ENCODE data around the gene OR2AG2. TPM values are rescaled to one million over a fixed set of nuclear protein-coding genes. Genes with fewer than 3 reads are reported as not detected.

Gene OR2AG2
- total and polyA plus RNA-seq, 9 of the 15 experiments (the other 6 are each of a cell fraction or from before 2014, with no cell fraction given), result 0.15 to 0.91 (median 0.55) TPM

DNA sequence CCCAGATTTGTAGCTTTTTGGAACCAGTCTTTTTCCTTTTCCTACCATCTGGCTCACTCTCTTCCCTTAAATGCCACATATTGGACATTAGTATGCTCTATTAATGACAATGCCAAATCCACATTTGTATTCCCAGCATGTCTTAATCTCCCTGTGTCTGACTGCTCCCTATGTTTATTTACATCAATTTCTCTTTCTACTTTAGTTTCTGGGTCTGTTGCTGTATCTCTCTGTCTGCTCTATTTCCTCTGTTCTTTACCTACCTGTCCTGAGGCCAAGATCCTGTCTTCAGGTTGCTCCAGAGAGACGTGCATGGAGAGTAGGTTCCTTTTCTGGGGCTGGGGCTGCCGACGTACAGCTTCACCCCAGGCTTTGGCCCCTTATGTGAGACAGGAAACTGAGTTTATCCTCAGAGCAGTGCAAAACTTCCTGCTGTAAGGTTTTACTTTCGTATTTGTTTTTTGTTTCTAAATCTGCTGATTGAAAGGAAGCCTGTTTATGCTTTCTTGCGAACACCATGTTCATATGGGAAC lies 25.6 kb downstream of the OR2AG2 start:
- ChIA-PET POLR2A (interaction anchor here (0.7 to 2.1 kb wide), 4 partner anchors 9 to 122 kb away, joined by 3 to 10 read pairs (median 6); no protein-coding TSS in a partner anchor), CTCF (ENCODE audit: low intra/inter-chr PET ratio) (no interaction called here)
- peak overlapping the region in 1 of 2 experiments; percentile 48; a peak in 2 of 4 replicates for H3K9ac ChIP-seq (ENCODE audit: insufficient read depth in 1 of 2, low read depth in 2 of 2, low read length in 2 of 2)
- no peaks in the 10 kb centered on the region for H3K27me3 ChIP-seq (ENCODE audit: control insufficient read depth in 2 of 2, insufficient read depth in 2 of 2, low read length in 2 of 2)
- peaks cover 0 to 50% of the 10 kb centered on the region in 2 experiments for H3K4me1 ChIP-seq (replicated peaks in 1 of 2; ENCODE audit: control insufficient read depth in 2 of 2, insufficient read depth in 2 of 2, low read length in 2 of 2)
- intact Hi-C loops (cut with micrococcal nuclease), result no loop called here
- no TSS peak for BruUV-seq (replicated peaks)
- 43% methylated on average over 5 of the region's 5 CpGs for WGBS (ENCODE audit: insufficient coverage, low coverage, missing lambda C conversion rate)
- H3K36me3 ChIP-seq (ENCODE audit: control insufficient read depth, insufficient read depth, low read length), result no peaks in the 10 kb centered on the region
- 0 out of 2 replicates have a peak, but pooled peaks cover 3% of the 10 kb centered on the region for H3K9me3 ChIP-seq (replicated peaks; ENCODE audit: control insufficient read depth, insufficient read depth, low read depth, low read length)
- H2AFZ ChIP-seq (ENCODE audit: low read depth, low read length), result peak overlapping the region; percentile 82
- no peaks in the 10 kb centered on the region for H3K79me2 ChIP-seq (ENCODE audit: control insufficient read depth, insufficient read depth, low read length)
- no peak for FAIRE-seq
- no peaks in the 10 kb centered on the region for H3K9me1 ChIP-seq (ENCODE audit: control insufficient read depth, insufficient read depth, low read length)
- peak overlapping the region; percentile 53 for H3K4me2 ChIP-seq (ENCODE audit: insufficient read depth, low read length)
- H3K27ac ChIP-seq (ENCODE audit: extremely low read depth, low read depth, low read length), result peak overlapping the region; percentile 72
- DNase-seq (ENCODE audit: extremely low read depth in 1 of 4, low spot score in 3 of 4), result no peak
- H3K4me3 ChIP-seq, result no peak overlapping the region
- H4K20me1 ChIP-seq (replicated peaks; ENCODE audit: control insufficient read depth, insufficient read depth, low read length), result no peaks in the 10 kb centered on the region
- in situ Hi-C loops (cut with MboI), result no loop called here
- peak; percentile 49 for ATAC-seq
- no peak for TF ChIP-seq DNMT1 (IDR thresholded peaks at IDR 0.05)
- TF ChIP-seq ETV5 (CRISPR knock-in tag; IDR thresholded peaks at IDR 0.05; ENCODE audit: low read depth), result 0 out of 2 replicates have a peak, but pooled peaks have one; percentile 23
- TF ChIP-seq GABPA (tag; conservative IDR thresholded peaks at IDR 0.05; ENCODE audit: low read depth), result peak; percentile 9; the same call in 1 of the 2 replicates
- peak; percentile 28 for TF ChIP-seq ETV1 (tag; conservative IDR thresholded peaks at IDR 0.05; ENCODE audit: low read depth)
- TF ChIP-seq PML (IDR thresholded peaks at IDR 0.05; ENCODE audit: low read length), result no peak
- TF ChIP-seq ZNF395 (CRISPR knock-in tag; IDR thresholded peaks at IDR 0.05), result peak; percentile 59; the same call in 1 of the 2 replicates
- no peak for TF ChIP-seq CSDE1 (IDR thresholded peaks at IDR 0.05)
- TF ChIP-seq ZNF740 (CRISPR knock-in tag; IDR thresholded peaks at IDR 0.05), result no peak
- TF ChIP-seq ZNF740 (tag; IDR thresholded peaks at IDR 0.05), result 0 out of 4 replicates have a peak, but pooled peaks of 1 of the 2 experiments have one; percentile 3
- no peak for TF ChIP-seq ZNF408 (CRISPR knock-in tag; IDR thresholded peaks at IDR 0.05; ENCODE audit: low read depth)
- TF ChIP-seq BHLHE40 (IDR thresholded peaks at IDR 0.05; ENCODE audit: low read length), result no peak
- TF ChIP-seq TRIM24 (IDR thresholded peaks at IDR 0.05), result 0 out of 4 replicates have a peak, but pooled peaks of 1 of the 2 experiments have one; percentile 18
- TF ChIP-seq ZNF584 (CRISPR knock-in tag; IDR thresholded peaks at IDR 0.05; ENCODE audit: low read depth), result 0 out of 2 replicates have a peak, but pooled peaks have one; percentile 1
- TF ChIP-seq ZBTB8A (IDR thresholded peaks at IDR 0.05; ENCODE audit: partially characterized antibody), result no peak
- TF ChIP-seq MAZ (CRISPR knock-in tag; conservative IDR thresholded peaks at IDR 0.05 in 1 of 2, IDR thresholded peaks at IDR 0.05 in 1 of 2), result 0 out of 4 replicates have a peak, but pooled peaks of 1 of the 2 experiments have one; percentile 15
- TF ChIP-seq SAFB2 (IDR thresholded peaks at IDR 0.05; ENCODE audit: borderline replicate concordance, low read depth, low read length, severe bottlenecking), result no peak
- TF ChIP-seq KAT2B (IDR thresholded peaks at IDR 0.05; ENCODE audit: low read depth, low read length), result no peak
- no peak for TF ChIP-seq HLTF (IDR thresholded peaks at IDR 0.05)
- 0 out of 2 replicates have a peak, but pooled peaks have one; percentile 3 for TF ChIP-seq GATA2 (CRISPR knock-in tag; IDR thresholded peaks at IDR 0.05)
- no peak for TF ChIP-seq TCF7L2 (IDR thresholded peaks at IDR 0.05; ENCODE audit: low read depth, low read length)

All from K562 (cell line).